ENCODE measurements around the gene SPATA2.

- TF ChIP-seq POLR2AphosphoS5 (IDR thresholded peaks at IDR 0.05; ENCODE audit: insufficient read depth, low read depth, low read length): no peak
- TF ChIP-seq CTCF (IDR thresholded peaks at IDR 0.05; ENCODE audit: extremely low read depth in 1 of 2, insufficient read depth in 1 of 2, low read depth in 1 of 2, low read length in 2 of 2): no peak
- TF ChIP-seq POLR2A (IDR thresholded peaks at IDR 0.05; ENCODE audit: low read depth, low read length): no peak
These were observed 15.6 kb downstream of the SPATA2 start for GRCh38 chr20:49899541-49900383.

Data from endothelial cell of umbilical vein (primary cell).